ENCODE results near the gene SBDS. TPM values are rescaled to one million over a fixed set of nuclear protein-coding genes. Genes with fewer than 3 reads are reported as not detected.
A peak's percentile ranks its signal among the peaks of the same experiment; 100 is the strongest.

Gene SBDS
- total RNA-seq, 4 donors from 2014 or later: 62.3 to 111 (median 70.7) TPM

DNA sequence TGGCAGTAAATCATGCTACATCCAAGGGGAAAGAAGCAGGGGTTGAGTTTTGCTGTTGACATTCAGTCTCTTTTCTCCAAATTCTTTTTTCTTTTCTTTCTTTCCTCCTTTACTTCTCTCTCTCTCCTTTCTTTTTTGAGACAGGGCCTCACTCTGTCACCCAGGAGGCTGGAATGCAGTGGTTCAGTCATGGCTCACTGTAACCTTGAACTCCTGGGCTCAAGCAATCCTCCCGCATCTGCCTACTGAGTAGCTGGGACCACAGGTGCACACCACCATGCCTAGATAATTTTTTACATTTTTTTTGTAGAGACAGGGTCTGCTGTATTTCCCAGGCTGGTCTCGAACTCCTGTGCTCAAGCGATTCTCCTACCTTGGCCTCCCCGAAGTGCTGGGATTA is 35.2 kb downstream of the SBDS start:
- Histone ChIP-seq H3K36me3 (peaks cover 0 to 41% (median 2%) of the 10 kb centered on the region in 3 donors), H3K27ac (no peak overlapping the region), H3K4me1 (no peaks in the 10 kb centered on the region), H3K4me3 (no peak overlapping the region), H3K27me3 (no peaks in the 10 kb centered on the region), H3K9me3 (no peaks in the 10 kb centered on the region)
- DNase-seq: no peak
- no peak for TF ChIP-seq POLR2A (IDR thresholded peaks at IDR 0.05)
- TF ChIP-seq, protein P1, sequence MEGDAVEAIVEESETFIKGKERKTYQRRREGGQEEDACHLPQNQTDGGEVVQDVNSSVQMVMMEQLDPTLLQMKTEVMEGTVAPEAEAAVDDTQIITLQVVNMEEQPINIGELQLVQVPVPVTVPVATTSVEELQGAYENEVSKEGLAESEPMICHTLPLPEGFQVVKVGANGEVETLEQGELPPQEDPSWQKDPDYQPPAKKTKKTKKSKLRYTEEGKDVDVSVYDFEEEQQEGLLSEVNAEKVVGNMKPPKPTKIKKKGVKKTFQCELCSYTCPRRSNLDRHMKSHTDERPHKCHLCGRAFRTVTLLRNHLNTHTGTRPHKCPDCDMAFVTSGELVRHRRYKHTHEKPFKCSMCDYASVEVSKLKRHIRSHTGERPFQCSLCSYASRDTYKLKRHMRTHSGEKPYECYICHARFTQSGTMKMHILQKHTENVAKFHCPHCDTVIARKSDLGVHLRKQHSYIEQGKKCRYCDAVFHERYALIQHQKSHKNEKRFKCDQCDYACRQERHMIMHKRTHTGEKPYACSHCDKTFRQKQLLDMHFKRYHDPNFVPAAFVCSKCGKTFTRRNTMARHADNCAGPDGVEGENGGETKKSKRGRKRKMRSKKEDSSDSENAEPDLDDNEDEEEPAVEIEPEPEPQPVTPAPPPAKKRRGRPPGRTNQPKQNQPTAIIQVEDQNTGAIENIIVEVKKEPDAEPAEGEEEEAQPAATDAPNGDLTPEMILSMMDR (IDR thresholded peaks at IDR 0.05): no peak

DNA sequence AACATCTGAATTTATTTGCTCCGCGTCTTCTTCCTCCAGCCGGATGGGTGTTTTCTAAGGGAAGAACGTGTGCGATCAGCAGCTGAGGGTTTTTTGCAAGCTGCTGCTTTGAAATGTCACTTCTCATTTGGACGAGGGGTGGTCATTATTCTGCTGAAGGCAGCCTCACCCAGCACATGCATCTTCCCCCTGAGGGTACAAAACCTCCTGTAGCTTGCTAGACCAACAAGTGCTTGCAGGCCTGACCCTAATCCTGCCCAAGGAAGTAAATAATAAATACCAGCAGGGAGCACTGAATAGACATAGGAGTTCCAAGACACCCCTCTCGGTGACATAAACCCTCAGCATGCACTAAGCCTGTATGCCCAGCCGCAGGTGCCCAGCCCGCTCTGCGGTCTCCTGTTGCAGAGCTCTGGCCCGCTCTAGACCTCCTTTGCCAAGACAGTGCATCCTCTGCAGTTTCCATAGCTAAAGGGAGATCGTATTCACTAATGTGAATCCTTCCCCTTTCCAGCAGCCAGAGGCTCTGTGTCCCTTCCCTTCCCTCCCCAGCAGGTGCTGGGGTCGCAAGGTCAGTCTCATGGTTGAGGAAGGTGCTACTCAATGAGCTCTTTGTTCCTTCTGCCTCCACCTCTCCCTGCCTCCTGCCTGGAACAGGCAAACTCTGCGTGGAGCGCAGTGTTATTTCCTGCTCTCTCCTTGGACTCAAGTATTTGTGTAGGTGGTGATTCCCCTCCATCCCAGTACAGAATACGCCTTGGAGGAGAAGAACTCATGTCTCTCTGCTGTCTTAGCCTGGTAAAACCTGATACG is 36.6 kb downstream of the SBDS start:
- DNase-seq: peak in 1 of 3 donors; percentile 57
- TF ChIP-seq, protein P1 (IDR thresholded peaks at IDR 0.05): no peak
- TF ChIP-seq POLR2A (IDR thresholded peaks at IDR 0.05): no peak
- H3K4me1 ChIP-seq: no peaks in the 10 kb centered on the region
- H3K27me3 ChIP-seq: no peaks in the 10 kb centered on the region
- H3K9me3 ChIP-seq: no peaks in the 10 kb centered on the region
- no peak overlapping the region for H3K4me3 ChIP-seq
- peaks cover 0 to 55% (median 2%) of the 10 kb centered on the region in 3 donors for H3K36me3 ChIP-seq
- H3K27ac ChIP-seq: peak overlapping the region in 1 of 4 donors; percentile 4

DNA sequence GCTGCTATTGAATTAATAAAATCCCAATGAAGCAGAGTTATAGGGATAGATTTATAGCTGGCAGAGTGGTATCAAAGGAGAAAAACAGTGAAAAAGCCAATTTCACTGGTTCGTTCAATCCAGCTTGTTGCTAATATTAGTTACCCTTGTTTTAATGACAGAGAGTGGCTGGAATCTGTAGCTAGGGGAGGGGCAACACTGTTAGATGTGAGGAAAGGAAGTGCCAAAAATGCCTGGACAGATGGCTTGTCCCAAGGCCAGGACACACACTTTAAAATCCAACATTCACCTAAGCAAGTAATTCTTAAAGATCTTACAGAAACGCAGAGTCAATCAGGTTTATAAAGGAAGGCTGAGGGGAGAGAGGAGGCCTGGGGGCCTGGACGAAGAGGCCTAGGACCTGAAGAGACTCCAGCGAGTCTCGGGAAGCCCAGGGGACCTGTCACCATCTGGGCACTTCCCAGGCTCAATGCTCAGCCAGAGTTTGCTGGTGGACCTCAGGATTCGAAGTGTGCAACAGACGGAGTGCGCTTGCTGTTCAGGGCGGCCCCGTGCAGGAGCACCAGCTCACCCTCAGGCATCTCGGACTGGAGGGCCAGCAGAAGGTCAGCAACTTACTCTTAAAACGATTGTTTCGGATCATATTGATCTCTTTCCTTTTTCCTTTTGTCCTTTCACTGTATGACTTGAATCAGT is 37.6 kb downstream of the SBDS start:
- Histone ChIP-seq H3K36me3 (peaks cover 0 to 64% (median 2%) of the 10 kb centered on the region in 3 donors), H3K4me1 (peaks cover 0 to 2% (median under 1%) of the 10 kb centered on the region in 4 donors), H3K4me3 (no peak overlapping the region), H3K27ac (no peak overlapping the region), H3K9me3 (no peaks in the 10 kb centered on the region), H3K27me3 (no peaks in the 10 kb centered on the region)
- TF ChIP-seq, protein P1 (IDR thresholded peaks at IDR 0.05): no peak
- no peak for TF ChIP-seq POLR2A (IDR thresholded peaks at IDR 0.05)
- DNase-seq: no peak

DNA sequence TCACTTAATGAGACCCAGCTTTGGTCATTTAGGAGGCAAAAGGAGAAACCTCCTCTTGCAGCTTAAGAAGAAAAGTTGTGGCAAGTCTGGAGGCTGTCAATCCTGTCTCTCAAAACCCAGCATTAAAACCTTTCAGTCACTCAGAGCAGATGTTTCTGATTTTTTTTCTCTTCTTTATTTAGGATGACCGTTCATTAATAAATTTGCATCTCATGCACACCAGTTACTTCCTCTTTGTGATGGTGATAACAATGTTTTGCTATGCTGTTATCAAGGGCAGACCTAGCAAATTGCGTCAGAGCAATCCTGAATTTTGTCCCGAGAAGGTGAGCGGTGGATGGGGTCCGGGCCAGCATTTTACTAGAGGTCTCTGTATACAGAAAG is 42.4 kb downstream of the SBDS start:
- no peak for TF ChIP-seq POLR2A (IDR thresholded peaks at IDR 0.05)
- TF ChIP-seq, protein P1 (IDR thresholded peaks at IDR 0.05): no peak
- H3K27ac ChIP-seq: peak overlapping the region in 2 of 4 donors; percentile 15 to 57
- H3K9me3 ChIP-seq: no peaks in the 10 kb centered on the region
- peaks cover 0 to 95% (median 6%) of the 10 kb centered on the region in 3 donors for H3K36me3 ChIP-seq
- H3K27me3 ChIP-seq: no peaks in the 10 kb centered on the region
- H3K4me3 ChIP-seq: no peak overlapping the region
- DNase-seq: no peak
- H3K4me1 ChIP-seq: peaks cover 0 to 4% (median 1%) of the 10 kb centered on the region in 4 donors

DNA sequence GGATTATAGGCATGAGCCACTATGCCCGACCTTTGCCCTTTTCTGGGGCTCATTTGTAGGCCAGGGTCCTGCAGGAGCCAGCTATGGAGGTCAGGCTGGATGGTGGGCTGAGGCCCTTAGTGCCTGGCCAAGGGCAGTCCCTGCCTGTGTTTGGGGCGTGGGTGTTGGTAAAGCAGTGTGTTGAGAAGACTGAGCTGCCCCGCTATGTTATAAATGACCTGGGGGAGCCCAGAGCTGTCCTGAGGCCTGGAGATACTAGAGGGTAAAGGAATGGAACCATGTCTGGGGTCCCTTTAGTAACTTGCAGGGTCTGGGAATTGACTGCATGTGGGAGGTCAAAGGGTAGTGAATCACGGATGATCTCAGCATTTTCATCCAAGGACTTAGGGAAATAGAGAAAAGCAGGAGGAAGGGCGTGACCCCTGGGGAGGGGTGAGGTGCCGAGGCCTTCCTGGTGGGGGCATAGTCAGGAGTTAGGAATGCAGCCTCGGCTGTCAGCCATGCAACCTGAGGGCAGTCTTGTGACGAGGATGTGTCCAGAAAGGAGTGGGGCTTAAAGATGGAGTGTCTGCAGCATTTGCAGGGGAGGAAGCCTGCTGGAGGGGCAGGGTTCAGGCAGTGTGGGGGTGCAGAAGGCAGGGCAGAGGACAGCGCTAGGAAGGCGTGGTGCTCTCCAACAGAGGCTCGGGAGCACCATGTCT is 42.9 kb downstream of the SBDS start:
- Histone ChIP-seq H3K9me3 (no peaks in the 10 kb centered on the region), H3K4me1 (peaks cover 0 to 4% (median 1%) of the 10 kb centered on the region in 4 donors), H3K27ac (peak overlapping the region in 2 of 4 donors; percentile 15 to 57), H3K27me3 (no peaks in the 10 kb centered on the region), H3K4me3 (no peak overlapping the region), H3K36me3 (peaks cover 0 to 93% (median 6%) of the 10 kb centered on the region in 3 donors)
- DNase-seq: peak in 2 of 3 donors; percentile 64 to 75
- TF ChIP-seq, protein P1 (IDR thresholded peaks at IDR 0.05): peak in 1 of 6 experiments; percentile 5
- no peak for TF ChIP-seq POLR2A (IDR thresholded peaks at IDR 0.05)
